GM21576 (cell line): Measurements from ENCODE around the gene ACOXL.

Experiments used
- ATAC-seq: cut with Tn5 transposase; IDR thresholded peaks from one replicate; pipeline ENCODE4 v1.9.1; 2021; ENCODE audit warnings: mild to moderate bottlenecking, moderate library complexity; ENCODE audit not compliant: unreplicated experiment

ACOXL gene

DNA sequence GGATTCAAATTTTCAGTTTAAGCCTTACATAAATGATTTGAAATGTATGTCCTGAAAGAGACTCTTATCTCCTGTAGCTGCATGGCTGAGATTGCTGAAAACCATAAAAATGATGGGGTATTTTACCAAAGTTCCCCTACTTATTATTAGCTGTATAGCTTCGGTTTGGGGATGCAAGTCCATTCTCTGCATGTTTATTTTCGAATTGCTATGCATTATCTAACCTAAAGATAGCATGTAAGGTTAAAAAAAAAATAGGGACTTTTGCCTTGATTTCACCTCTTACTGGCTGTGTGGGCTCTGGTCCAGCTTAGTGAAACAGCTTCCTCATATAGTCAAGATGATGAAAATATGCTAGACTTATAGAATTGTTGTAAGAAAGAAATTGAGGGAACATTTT, 14.0 kb upstream of the ACOXL start:
- ATAC-seq: no peak

- ATAC-seq: no peak
Measured at GRCh38 chr2:110718990-110719389, 13.4 kb upstream of the ACOXL start.

DNA sequence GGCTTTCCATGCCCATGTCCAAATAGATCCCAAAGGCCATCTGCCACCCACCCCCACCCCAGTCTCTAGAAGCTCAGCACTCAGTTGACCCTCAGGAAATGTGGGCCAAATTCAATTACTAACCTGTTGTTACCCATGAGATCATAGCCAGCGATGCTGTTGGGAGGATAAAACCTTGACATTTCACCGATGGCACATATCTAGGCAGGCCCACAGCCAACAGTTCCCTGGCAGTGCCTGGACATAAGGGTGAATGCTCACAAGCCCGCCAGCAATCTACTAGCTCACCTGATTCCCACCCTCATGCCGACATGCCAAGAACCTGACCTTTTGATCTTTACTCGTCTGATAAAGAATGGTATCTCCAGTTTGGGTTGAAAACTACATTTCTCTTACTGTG, 11.8 kb upstream of the ACOXL start:
- no peak for ATAC-seq

DNA sequence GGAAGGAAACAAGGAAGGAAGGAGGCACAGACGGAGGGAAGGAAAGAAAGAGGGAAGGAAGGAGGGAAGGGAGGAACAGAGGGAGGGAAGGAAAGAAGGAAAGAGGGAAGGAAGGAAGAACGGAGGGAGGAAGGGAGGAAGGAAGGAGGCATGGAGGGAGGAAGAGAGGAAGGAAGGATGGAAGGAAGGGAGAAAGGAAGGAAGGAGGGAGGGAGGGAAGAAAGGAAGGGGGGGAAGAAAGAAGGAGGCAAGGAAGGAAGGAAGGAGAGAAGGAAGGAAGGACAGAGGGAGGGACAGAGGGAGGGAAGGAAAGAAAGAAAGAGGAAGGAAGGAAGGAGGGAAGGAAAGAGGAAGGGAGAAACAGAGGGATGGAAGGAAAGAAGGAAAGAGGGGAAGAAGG, 7.6 kb upstream of the ACOXL start:
- ATAC-seq: no peak

DNA sequence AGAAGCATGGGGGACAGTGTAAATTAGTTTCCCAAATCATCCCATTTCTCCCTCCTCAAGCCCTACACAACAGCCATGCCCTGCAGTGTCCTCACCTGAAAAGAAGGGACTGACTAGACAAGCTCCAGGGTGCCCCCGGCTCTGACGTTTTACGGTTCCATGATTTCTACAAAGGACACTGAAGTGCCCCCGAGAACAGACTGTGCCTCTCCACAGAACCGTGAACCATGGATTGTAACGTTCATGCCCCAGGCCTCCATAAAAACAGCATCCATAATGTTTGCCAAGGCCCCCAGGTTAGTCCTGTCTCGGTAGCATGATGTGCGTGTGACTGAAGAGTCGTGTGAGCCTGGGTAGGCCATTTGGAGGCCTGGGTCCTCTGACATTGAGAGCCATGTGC, 7.0 kb upstream of the ACOXL start:
- ATAC-seq: no peak

- no peak for ATAC-seq
Measured at GRCh38 chr2:110725859-110726258, 6.5 kb upstream of the ACOXL start.

GRCh38 chr2:110726285-110726684, 6.1 kb upstream of the ACOXL start:
- ATAC-seq: no peak

DNA sequence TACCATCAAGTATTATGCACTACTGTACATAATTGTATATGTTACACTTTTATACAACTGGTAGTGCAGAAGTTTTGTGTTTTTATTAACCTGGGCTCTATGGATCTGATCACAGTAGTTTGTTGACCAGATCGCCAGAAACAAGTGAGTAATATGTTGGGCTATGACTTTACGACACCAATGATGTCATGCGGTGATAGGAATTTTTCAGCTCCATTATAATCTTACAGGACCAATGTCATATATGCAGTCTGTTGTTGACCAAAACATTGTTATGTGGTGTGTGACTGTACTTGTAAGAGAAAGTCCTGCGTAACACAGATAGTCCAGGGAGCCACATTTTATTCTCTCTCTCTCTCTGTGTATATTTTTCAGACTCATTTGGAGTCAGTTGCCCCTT, 4.5 kb upstream of the ACOXL start:
- ATAC-seq: no peak

DNA sequence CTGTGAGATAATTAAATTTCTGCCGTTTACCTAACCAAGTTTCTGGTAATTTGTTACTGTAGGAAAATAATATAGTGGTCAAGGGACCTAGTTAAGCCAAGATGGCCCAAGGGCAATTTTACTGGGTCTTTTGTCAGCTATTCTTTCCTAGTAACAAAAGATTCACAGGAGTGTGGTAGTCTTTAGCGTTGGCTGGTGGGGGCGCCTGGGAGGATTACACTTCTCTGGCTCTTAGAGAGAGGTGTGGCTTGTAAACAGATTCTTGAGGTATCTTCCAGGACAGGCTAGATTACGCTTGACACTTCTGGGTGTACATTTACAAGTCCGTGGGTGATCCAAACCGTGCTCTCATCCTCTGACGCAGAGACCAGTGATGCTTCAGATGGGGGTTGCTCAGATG, 3.3 kb upstream of the ACOXL start:
- ATAC-seq: no peak

DNA sequence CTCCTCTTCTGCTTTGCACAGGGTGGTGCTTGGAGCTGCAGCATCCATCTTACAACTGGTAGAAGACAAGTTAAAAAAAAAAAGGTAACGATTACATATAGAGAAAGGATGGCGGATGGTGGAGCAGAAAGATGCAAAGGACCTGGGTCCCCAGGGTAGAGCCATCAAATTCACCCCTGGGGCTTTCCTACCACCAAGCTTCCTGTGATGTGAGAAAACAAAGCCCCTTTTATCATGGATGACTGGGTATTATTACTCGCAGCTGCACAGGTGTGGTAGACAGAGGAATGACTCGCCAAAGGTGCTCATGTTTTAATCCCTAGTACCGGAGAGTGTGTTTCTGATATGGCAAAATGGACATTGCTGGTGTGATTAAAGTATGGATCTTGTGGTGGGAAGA, 1.3 kb upstream of the ACOXL start:
- no peak for ATAC-seq

- no peak for ATAC-seq
Measured at GRCh38 chr2:110735366-110735765, 3.0 kb downstream of the ACOXL start.

- no peak for ATAC-seq
Measured at GRCh38 chr2:110737783-110738182, 5.4 kb downstream of the ACOXL start.

DNA sequence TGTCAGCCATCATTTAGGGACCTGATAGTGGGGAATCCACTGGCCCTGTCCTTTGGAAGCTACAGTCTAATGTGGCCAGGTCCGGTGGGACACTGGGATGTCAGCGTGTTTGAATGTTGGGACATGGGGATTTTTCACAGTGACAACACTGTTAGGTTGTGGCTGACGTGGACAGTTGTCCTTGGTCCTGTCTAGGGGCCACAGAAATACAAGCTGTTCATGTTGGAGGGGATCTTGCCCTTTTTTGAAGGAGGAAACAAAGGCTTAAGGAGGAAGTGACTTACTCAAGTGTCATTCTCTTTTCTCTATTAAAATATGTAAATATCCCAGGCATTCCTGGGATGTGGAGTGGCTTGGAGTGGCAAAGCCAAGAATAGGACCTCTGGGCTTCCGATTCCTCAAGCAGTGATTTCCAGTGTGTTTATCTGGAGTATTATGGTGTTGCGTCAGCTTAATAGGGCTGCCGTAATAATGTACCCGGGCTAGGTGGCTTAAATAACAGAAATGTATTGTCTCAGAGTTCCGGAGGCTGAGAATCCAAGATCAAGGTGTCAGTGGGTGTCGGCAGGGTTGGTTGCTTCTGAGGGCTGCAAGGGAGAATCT, 8.5 kb downstream of the ACOXL start:
- ATAC-seq: no peak

- ATAC-seq: no peak
Measured at GRCh38 chr2:110741491-110741980, 9.2 kb downstream of the ACOXL start.

DNA sequence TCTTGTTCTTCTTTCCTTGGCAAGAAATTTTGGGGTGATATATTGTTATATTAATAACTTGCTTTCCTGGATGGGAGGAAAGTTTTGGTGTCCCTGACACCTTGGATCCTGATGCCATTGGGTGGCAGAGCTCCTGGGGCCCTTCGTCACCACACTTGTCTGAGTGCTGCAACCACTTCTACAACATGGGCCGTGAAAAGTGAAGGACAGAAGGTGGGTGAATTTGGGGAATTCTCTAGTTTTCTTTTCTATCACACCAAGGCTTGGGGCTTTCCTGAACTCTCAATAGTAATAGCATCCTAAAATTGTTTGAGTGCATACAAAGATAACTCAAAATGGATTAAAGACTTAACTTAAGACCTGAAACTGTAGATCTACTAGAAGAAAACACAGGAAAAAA, 10.0 kb downstream of the ACOXL start:
- ATAC-seq: no peak

- no peak for ATAC-seq
Measured at GRCh38 chr2:110743600-110743999, 11.2 kb downstream of the ACOXL start.

GRCh38 chr2:110744429-110744828, 12.1 kb downstream of the ACOXL start:
- ATAC-seq: no peak

DNA sequence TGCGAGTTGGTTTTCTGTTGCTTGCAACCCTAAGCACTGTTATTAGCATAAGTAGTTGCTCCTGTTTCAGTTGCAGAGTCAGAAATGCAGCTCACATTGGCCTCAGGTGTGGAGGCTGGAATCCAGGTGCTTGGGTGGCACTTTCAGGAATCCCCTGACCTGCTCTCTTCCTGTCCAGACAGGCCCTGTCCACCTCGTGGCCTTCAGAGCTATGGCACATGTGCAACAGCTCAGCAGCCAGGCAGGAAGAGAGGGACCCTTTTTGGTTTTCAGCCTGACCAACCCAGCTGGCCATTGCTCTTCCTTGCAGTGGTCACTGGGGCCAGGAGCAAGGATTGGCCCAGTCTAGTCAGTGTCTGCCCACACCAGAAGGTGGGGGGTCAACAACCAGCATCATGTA, 12.7 kb downstream of the ACOXL start:
- no peak for ATAC-seq

GRCh38 chr2:110746586-110747521, 14.5 kb downstream of the ACOXL start:
- no peak for ATAC-seq

- no peak for ATAC-seq
Measured at GRCh38 chr2:110747522-110748488, 15.4 kb downstream of the ACOXL start.

DNA sequence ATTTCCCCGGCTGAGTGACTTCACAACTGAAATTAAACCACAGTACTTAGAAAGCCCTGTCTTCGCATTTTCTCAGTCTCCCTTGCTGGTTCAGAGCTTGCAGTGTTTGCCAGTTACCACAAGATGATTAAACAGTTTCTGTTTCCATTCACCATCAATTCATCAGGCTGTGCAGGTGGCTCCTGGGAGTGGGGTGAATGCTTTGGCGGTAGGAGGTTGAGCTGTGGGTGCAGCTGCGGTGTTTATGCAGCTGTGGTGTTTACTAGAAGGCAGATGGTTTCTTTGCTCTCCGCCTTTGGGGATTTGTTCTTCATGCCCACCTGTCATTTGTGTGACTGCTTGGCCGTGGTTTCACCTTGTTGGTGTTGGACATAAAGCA, 16.1 kb downstream of the ACOXL start:
- ATAC-seq: peak; percentile 97
